Neutrophil (primary cell): ENCODE data around the gene CDON.

ENCODE experiments used
- H3K27ac ChIP-seq: fragments of 200-600 bp; sonication (generic); 2 replicates; pipeline ENCODE4 v1.5.1; 2016; ENCODE audit warnings: mild to moderate bottlenecking, moderate library complexity
- H3K27me3 ChIP-seq: fragments of 200-600 bp; sonication (generic); 2 replicates; pipeline ENCODE4 v1.6.0; 2016; ENCODE audit warnings: mild to moderate bottlenecking
- H3K36me3 ChIP-seq: fragments of 200-600 bp; sonication (generic); 2 replicates; pipeline ENCODE4 v1.5.1; 2017
- H3K4me1 ChIP-seq, 2 experiments: fragments of 200-600 bp in 1 of 2; sonication (generic) in 1 of 2; 1 replicate in 1 of 2; 2 replicates in 1 of 2; pipeline versions ENCODE4 v1.5.1 to v1.6.1; 2013 to 2016; ENCODE audit warnings: low read depth in 1 of 2, low read length in 1 of 2, mild to moderate bottlenecking in 1 of 2, moderate library complexity in 1 of 2; ENCODE audit not compliant: control insufficient read depth in 1 of 2, insufficient read depth in 1 of 2
- H3K4me3 ChIP-seq, 2 experiments: fragments of 200-600 bp in 1 of 2; sonication (generic) in 1 of 2; 1 replicate in 1 of 2; 2 replicates in 1 of 2; pipeline ENCODE4 v1.5.1; 2013 to 2016; ENCODE audit warnings: low read depth in 1 of 2, low read length in 1 of 2, mild to moderate bottlenecking in 1 of 2, moderate library complexity in 1 of 2
- H3K9me3 ChIP-seq: fragments of 200-600 bp; sonication (generic); 2 replicates; pipeline ENCODE4 v1.5.1; 2016
- TF ChIP-seq, protein P1 (sequence below): fragments of 200-600 bp; sonication (generic); IDR thresholded peaks from 2 replicates; pipeline ENCODE4 v1.5.1; 2016; ENCODE audit warnings: antibody characterized with exemption

Gene CDON

DNA sequence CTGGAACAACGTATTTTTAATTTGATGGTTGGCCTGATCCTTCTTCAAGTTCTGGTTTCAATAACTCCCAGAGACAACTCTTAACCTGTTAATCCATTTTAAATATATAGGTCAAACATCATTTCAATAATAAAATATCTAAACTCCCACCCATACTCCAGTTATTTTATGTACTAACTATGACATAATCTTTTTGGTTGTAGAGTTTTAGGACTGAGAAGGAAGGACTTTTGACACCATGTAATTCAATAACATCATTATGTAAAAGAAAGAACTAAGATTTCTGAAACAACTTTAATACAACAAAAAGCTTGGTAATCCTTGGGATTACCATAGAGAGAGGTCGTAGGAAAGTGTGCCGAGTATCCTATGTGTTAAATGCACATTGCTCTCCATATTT is 85.3 kb downstream of the CDON start:
- TF ChIP-seq, protein P1, sequence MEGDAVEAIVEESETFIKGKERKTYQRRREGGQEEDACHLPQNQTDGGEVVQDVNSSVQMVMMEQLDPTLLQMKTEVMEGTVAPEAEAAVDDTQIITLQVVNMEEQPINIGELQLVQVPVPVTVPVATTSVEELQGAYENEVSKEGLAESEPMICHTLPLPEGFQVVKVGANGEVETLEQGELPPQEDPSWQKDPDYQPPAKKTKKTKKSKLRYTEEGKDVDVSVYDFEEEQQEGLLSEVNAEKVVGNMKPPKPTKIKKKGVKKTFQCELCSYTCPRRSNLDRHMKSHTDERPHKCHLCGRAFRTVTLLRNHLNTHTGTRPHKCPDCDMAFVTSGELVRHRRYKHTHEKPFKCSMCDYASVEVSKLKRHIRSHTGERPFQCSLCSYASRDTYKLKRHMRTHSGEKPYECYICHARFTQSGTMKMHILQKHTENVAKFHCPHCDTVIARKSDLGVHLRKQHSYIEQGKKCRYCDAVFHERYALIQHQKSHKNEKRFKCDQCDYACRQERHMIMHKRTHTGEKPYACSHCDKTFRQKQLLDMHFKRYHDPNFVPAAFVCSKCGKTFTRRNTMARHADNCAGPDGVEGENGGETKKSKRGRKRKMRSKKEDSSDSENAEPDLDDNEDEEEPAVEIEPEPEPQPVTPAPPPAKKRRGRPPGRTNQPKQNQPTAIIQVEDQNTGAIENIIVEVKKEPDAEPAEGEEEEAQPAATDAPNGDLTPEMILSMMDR = no peak
- Histone ChIP-seq H3K9me3 (no peaks in the 10 kb centered on the region), H3K4me1 (no peaks in the 10 kb centered on the region), H3K27ac (no peak overlapping the region), H3K4me3 (no peak overlapping the region), H3K36me3 (no peaks in the 10 kb centered on the region), H3K27me3 (peaks cover 8% of the 10 kb centered on the region)

DNA sequence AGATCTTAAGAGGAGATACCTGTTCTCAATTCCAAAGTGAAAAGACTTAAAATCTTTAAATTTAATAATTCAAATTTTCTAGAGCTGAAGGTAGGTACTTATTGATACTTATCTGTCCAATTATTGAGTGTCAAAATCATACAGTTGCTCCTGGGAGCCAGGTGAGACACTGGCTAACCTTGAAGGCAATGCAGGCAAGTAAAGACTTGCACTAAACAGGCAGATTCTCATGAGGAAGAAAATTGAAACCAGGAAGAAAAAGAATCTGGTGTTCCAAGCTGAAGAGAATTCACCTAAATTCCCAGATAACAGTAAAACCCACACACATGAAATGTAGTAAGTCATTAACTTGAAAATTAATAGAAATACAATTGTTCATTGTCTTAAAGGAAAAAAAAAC is 86.5 kb downstream of the CDON start:
- H3K27ac ChIP-seq = no peak overlapping the region
- H3K4me3 ChIP-seq = no peak overlapping the region
- H3K27me3 ChIP-seq = peaks cover 8% of the 10 kb centered on the region
- H3K4me1 ChIP-seq = no peaks in the 10 kb centered on the region
- TF ChIP-seq, protein P1 = no peak
- H3K9me3 ChIP-seq = no peaks in the 10 kb centered on the region
- H3K36me3 ChIP-seq = no peaks in the 10 kb centered on the region

DNA sequence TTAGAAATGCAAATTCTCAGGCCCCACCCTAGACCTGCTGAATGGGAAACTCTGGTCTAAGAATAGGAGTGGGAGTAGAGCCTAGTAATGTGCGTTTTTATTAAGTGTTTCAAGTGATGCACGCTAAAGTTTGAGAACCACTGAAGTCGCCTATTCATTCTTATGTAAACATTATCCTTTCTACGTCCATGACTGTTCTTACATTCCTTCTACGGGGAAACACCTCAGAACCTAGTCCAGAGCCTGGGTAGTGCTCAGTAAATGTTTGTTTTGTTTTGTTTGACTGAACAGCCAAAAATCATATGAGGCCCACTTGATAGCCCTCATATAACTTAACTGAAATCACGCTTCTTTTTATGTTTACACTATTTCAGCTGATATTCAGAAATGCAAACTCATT is 87.0 kb downstream of the CDON start:
- H3K36me3 ChIP-seq = no peaks in the 10 kb centered on the region
- TF ChIP-seq, protein P1 = no peak

DNA sequence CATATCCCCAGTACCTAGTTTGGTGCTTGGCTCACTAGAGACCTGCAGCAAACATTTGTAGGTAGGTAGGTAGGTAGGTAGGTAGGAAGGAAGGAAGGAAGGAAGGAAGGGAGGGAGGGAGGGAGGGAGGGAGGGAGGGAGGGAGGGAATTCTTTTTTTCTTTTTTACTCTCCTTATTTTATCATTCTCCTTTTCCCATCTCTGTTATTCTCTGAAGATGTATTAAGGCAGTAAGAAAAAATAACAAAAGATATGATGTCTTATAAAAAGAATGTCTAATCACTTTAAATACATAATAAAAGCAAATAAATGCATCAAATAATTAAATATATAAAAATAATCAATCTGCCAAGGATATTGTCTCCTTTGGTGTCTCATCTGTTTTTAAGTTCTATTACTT is 88.4 kb downstream of the CDON start:
- no peak overlapping the region for H3K27ac ChIP-seq
- no peaks in the 10 kb centered on the region for H3K4me1 ChIP-seq
- H3K36me3 ChIP-seq = no peaks in the 10 kb centered on the region
- TF ChIP-seq, protein P1 = no peak
- no peak overlapping the region for H3K4me3 ChIP-seq
- H3K9me3 ChIP-seq = no peaks in the 10 kb centered on the region
- H3K27me3 ChIP-seq = peaks cover 8% of the 10 kb centered on the region

More for the DNA sequence above, 87.0 kb downstream of the CDON start:
- no peaks in the 10 kb centered on the region for H3K4me1 ChIP-seq
- H3K27ac ChIP-seq = no peak overlapping the region
- no peak overlapping the region for H3K4me3 ChIP-seq
- no peaks in the 10 kb centered on the region for H3K9me3 ChIP-seq
- H3K27me3 ChIP-seq = peaks cover 8% of the 10 kb centered on the region

DNA sequence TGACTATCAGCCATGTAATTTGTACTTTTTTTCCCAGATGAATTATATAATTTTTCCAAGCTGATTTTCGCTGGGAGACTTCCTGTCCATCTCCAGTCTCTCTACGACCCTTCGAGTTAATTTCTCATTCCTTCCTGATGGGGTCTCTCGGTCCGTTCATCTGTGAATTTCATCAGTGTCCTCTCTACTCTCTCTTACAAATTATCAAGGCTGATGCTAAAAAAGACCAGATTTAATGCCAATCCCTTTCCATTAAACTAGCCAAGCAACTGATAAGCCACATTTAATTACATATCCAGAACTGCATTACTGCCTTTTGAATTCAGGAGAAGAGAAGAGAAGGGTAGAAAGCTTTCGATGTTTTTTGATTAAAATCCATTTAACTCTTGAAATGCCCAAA is 91.0 kb downstream of the CDON start:
- Histone ChIP-seq H3K4me3 (no peak overlapping the region), H3K27me3 (peaks cover 17% of the 10 kb centered on the region), H3K36me3 (no peaks in the 10 kb centered on the region), H3K4me1 (no peaks in the 10 kb centered on the region), H3K9me3 (no peaks in the 10 kb centered on the region), H3K27ac (no peak overlapping the region)
- TF ChIP-seq, protein P1 = no peak

DNA sequence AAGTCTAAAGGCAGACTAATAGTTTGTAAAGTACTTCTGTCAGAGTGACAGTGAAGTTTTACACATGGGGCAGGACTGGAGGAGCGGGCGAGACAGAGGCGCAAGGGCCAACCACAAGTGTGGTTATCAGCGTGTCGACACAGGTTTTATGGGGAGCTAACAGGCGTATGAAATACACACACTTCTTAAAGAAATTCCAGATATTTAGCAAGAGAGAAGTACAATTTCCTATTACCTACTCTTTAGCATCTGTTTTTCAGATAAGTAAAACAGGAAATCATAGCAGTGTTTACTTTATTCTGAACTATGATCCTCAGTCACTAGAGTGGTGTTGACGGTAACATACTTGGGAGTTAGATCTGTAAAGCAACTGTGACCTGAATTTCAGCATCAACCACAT is 94.3 kb downstream of the CDON start:
- Histone ChIP-seq H3K36me3 (no peaks in the 10 kb centered on the region), H3K27ac (no peak overlapping the region), H3K4me1 (no peaks in the 10 kb centered on the region), H3K4me3 (no peak overlapping the region), H3K9me3 (no peaks in the 10 kb centered on the region), H3K27me3 (peaks cover 17% of the 10 kb centered on the region)
- TF ChIP-seq, protein P1 = no peak
